T1000 (cell line): ENCODE measurements around the gene ANKRD17.

Experiments used
- DNase-seq: peaks from one replicate; lab custom pipeline; 2025; ENCODE audit warnings: mixed read lengths; lab: John Stamatoyannopoulos, UW

The ANKRD17 gene

DNA sequence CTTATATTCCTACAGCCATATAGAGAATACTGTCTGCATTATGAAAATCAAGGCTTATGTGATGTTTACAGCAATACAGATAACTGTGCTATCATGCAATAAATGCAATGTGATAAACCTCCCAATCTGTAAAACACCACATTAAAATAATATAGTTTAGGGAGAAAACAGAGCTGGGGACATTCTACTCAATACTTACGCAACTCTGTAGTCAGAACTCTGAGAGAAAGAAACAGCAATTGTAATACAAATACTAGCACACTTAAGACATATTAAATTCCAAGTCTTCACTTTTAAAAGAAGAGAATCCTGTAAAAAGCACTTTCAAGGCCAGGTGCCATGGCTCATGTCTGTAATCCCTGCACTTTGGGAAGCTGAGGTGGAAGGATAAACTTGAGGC, 61.4 kb downstream of the ANKRD17 start:
- DNase-seq: no peak

DNA sequence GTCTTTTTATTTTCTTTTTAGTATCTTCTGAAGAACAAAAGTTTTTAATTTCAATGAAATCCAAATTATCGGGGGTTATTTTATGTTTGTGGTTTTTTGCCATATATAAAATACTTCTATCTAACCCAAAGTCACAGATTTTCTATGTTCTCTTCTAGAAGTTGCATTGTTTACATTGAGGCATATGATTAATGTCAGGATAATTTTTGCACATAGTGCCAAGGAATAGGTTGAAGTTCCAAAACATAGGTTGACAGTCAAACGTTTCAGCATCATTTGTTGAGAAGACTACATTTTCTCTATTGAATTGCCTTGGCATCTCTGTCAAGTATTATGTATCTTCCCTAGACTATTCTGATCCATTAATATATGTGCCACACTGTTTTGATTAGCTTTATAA, 64.5 kb downstream of the ANKRD17 start:
- no peak for DNase-seq

- no peak for DNase-seq
Measured at GRCh38 chr4:73193659-73194058, 64.9 kb downstream of the ANKRD17 start.

- no peak for DNase-seq
Measured at GRCh38 chr4:73193155-73193554, 65.4 kb downstream of the ANKRD17 start.

- DNase-seq: no peak
Measured at GRCh38 chr4:73189274-73189810, 69.3 kb downstream of the ANKRD17 start.

GRCh38 chr4:73187325-73187724, 71.3 kb downstream of the ANKRD17 start:
- no peak for DNase-seq

DNA sequence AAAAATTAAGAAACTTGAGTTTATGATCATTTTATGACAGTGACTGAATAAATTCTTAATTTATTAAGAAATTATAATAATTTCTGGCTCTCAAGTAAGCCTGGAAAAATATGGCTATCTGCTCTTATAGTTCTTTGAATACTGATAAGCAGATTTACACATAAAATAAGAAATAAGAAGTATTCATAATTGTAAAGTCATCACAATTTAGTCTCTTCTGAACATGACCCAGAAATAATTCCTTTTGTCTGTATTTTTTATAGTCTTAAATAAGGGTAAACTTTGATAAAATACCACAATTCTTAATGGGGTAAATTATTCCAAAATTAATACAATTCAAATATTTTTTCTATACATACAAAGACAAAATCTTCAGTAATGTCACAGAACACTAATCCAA, 72.7 kb downstream of the ANKRD17 start:
- DNase-seq: no peak

GRCh38 chr4:73181231-73181630, 77.4 kb downstream of the ANKRD17 start:
- no peak for DNase-seq

- DNase-seq: no peak
Measured at GRCh38 chr4:73178389-73178788, 80.2 kb downstream of the ANKRD17 start.

DNA sequence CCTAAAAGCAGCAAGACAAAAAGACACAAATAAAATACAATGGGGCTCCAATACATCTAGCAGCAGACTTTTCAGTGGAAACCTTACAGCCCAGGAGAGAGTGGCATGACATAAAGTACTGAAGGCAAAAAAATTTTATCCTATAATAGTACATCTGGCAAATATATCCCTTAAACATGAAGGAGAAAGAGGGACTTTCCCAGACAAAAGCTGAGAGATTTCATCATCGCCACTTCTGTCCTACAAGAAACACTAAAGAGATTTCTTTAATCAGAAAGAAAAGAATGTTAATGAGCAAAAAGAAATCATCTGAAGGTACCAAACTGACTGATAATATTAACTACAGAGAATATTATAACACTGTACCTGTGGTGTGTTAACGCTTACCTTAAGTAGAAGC, 86.4 kb downstream of the ANKRD17 start:
- no peak for DNase-seq

- DNase-seq: no peak
Measured at GRCh38 chr4:73170518-73171198, 87.9 kb downstream of the ANKRD17 start.

GRCh38 chr4:73166212-73166611, 92.4 kb downstream of the ANKRD17 start:
- DNase-seq: no peak

- DNase-seq: no peak
Measured at GRCh38 chr4:73161527-73162185, 96.9 kb downstream of the ANKRD17 start.

GRCh38 chr4:73156394-73156793, 102.2 kb downstream of the ANKRD17 start:
- DNase-seq: no peak

DNA sequence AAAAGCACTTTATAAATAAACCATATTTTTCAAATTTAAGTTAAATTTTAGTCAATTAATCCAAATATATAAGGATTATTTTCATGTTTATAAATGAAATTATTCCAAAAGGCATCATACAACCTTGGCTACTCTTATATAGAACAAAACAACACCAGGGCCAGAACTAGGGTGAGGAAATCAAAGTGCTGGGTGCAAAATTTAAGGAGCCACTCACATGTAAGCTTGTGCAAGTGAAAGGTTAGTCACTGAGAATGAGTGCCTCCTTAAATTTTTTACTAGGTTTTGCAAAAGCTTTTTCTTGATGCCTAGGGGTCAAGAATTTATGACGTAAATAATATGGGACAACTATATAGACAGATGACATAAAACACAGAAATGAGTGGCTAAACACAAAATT, 105.7 kb downstream of the ANKRD17 start:
- DNase-seq: no peak

DNA sequence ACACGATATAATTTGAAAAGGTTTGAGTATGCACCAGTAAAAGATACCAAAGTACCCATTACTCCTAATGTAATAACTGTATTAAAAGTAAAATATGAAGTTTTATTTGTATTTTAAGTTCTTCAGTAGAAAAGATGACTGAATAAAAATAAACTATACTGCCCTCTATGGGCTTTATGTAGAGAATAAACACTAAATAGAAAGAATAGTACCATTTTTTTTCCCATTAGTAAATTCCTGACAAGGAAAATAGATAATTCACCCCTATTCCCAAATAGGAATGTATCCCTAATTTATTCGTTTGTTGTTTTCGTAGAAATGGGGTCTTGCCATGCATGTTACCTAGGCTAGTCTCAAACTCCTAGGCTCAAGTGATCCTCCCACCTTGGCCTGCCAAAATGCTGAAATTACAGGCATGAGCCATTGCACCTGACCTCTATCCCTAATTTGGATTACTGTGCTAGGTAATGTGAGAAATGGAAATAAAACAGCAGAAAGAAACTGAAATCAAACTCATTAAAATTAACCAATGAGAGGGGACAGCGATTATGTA, 115.5 kb downstream of the ANKRD17 start:
- no peak for DNase-seq

GRCh38 chr4:73139991-73140390, 118.6 kb downstream of the ANKRD17 start:
- DNase-seq: no peak

GRCh38 chr4:73139245-73139644, 119.4 kb downstream of the ANKRD17 start:
- DNase-seq: no peak

- no peak for DNase-seq
Measured at GRCh38 chr4:73137121-73137520, 121.5 kb downstream of the ANKRD17 start.

- no peak for DNase-seq
Measured at GRCh38 chr4:73133784-73134183, 124.8 kb downstream of the ANKRD17 start.

- DNase-seq: no peak
Measured at GRCh38 chr4:73131281-73131680, 127.3 kb downstream of the ANKRD17 start.

GRCh38 chr4:73129319-73129718, 129.3 kb downstream of the ANKRD17 start:
- no peak for DNase-seq

DNA sequence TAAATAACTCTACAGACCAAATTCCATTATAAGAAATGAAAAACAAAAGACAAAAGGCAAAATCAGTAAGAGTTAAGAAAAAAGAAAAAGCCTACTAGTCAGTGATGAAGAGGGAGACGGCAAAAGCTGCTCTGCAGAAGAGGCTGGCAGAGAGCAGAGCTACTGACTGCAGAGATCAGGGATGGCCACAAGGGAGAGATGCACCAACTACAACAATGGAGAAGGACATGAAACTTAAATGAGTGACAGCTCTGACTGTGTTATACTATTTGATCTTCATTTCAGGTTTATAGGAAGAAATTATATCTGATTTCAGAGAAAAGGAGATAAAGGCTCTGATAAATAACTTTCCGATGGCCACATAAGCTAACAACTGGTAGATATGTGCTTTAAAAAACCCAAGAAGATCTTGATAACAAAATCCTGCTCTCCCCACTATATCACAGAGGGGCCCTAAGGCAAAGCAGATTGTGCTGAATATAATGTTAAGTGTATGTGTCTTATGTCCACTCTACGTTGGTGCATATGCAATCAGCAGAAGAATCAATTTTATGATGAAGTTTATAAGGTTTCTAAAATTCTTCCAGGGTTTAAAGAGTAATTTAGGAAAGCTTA, 130.7 kb downstream of the ANKRD17 start:
- DNase-seq: no peak
